K562 (cell line): ENCODE data around the gene FCRLA. TPM values are rescaled to one million over a fixed set of nuclear protein-coding genes. Genes with fewer than 3 reads are reported as not detected.

ENCODE experiments used
- ATAC-seq: fragments of 200-7000 bp; cut with Tn5 transposase; 3 replicates; pipeline ENCODE4 v1.9.1; 2020; ENCODE audit warnings: moderate library complexity
- BruUV-seq: library from RNA; stranded (reverse); fragments of 400-500 nt; replicated peaks from 2 replicates; lab custom pipeline; 2021; lab: Mats Ljungman, UMichigan
- CTCF ChIA-PET: fragments of 300-600 bp; formaldehyde crosslinking; extraction: SDS; loops from one replicate; lab custom pipeline; 2021; ENCODE audit warnings: low intra/inter-chr PET ratio; lab: Yijun Ruan, JAX
- POLR2A ChIA-PET: fragments of 300-600, 350-650 bp; sonication (Branson Sonifier 250); formaldehyde crosslinking; extraction: SDS; loops from one replicate; lab custom pipeline; 2021; ENCODE audit warnings: antibody characterized with exemption, inconsistent platforms; lab: Yijun Ruan, JAX
- DNase-seq, 4 experiments: peaks; one replicate each; pipeline versions ENCODE4 v3.0.0 to v3.0.0-alpha.2; 2011 to 2018; ENCODE audit warnings: low spot score in 3 of 4, mixed read lengths in 3 of 4; ENCODE audit errors: extremely low read depth in 1 of 4
- FAIRE-seq: peaks from 2 replicates; lab custom pipeline; 2011; peaks lifted over from hg19 to GRCh38; lab: Jason Lieb, UNC
- H2AFZ ChIP-seq: 2 replicates; pipeline ENCODE4 v1.6.0; 2011; ENCODE audit warnings: low read depth, low read length, control low read depth, inconsistent platforms
- H3K27ac ChIP-seq: fragments of 200-600 bp; 3 replicates; pipeline ENCODE4 v1.8.0; 2011; ENCODE audit warnings: low read depth, mild to moderate bottlenecking, control low read depth, inconsistent platforms, low read length, moderate library complexity, mixed read lengths; ENCODE audit errors: extremely low read depth
- H3K27me3 ChIP-seq, 2 experiments: fragments of 300-600 bp in 1 of 2; 2 replicates in 1 of 2; 3 replicates in 1 of 2; pipeline versions ENCODE4 v1.6.0 to v1.8.0; 2011; ENCODE audit warnings: inconsistent platforms in 2 of 2, low read length in 2 of 2, mild to moderate bottlenecking in 1 of 2, mixed read lengths in 1 of 2, moderate library complexity in 1 of 2; ENCODE audit not compliant: control insufficient read depth in 2 of 2, insufficient read depth in 2 of 2
- H3K36me3 ChIP-seq: fragments of 300-600 bp; 3 replicates; pipeline ENCODE4 v1.8.0; 2011; ENCODE audit warnings: mild to moderate bottlenecking, low read length, inconsistent platforms; ENCODE audit not compliant: control insufficient read depth, insufficient read depth
- H3K4me1 ChIP-seq, 2 experiments: fragments of 200-600 bp in 1 of 2; replicated peaks in 1 of 2; 2 replicates in 1 of 2; 3 replicates in 1 of 2; pipeline versions ENCODE4 v1.5.1 to v1.8.0; 2011; ENCODE audit warnings: inconsistent platforms in 2 of 2, low read length in 2 of 2, mild to moderate bottlenecking in 1 of 2, mixed read lengths in 1 of 2, moderate library complexity in 1 of 2; ENCODE audit not compliant: control insufficient read depth in 2 of 2, insufficient read depth in 2 of 2
- H3K4me2 ChIP-seq: 2 replicates; pipeline ENCODE4 v1.6.1; 2011; ENCODE audit warnings: low read length, control low read depth, inconsistent platforms, mixed read lengths; ENCODE audit not compliant: insufficient read depth
- H3K4me3 ChIP-seq: fragments of 200-600 bp; sonication (generic), shearing (Covaris generic); 2 replicates; pipeline ENCODE4 v1.5.1; 2016; ENCODE audit warnings: control low read depth, inconsistent platforms
- H3K79me2 ChIP-seq: fragments of 200-600 bp; 3 replicates; pipeline ENCODE4 v1.8.0; 2011; ENCODE audit warnings: low read length, inconsistent platforms; ENCODE audit not compliant: control insufficient read depth, insufficient read depth
- H3K9ac ChIP-seq, 2 experiments: 2 replicates each; pipeline versions ENCODE4 v1.6.0 to v1.6.1; 2011; ENCODE audit warnings: low read depth in 2 of 2, low read length in 2 of 2, control low read depth in 1 of 2, inconsistent platforms in 1 of 2, mild to moderate bottlenecking in 1 of 2, mixed read lengths in 1 of 2; ENCODE audit not compliant: insufficient read depth in 1 of 2
- H3K9me1 ChIP-seq: one replicate; pipeline ENCODE4 v1.6.0; 2011; ENCODE audit warnings: inconsistent platforms, mild to moderate bottlenecking, low read length, moderate library complexity; ENCODE audit not compliant: control insufficient read depth, insufficient read depth
- H3K9me3 ChIP-seq: replicated peaks from 2 replicates; pipeline ENCODE4 v1.5.1; 2011; ENCODE audit warnings: low read depth, low read length, inconsistent platforms; ENCODE audit not compliant: control insufficient read depth, insufficient read depth
- H4K20me1 ChIP-seq: replicated peaks from 2 replicates; pipeline ENCODE4 v1.6.1; 2011; ENCODE audit warnings: low read length, inconsistent platforms, mixed read lengths; ENCODE audit not compliant: control insufficient read depth, insufficient read depth
- EWSR1 ChIP-seq: fragments of 450-650 bp; IDR thresholded peaks from 2 replicates; pipeline ENCODE4 v1.6.1; 2018; ENCODE audit warnings: borderline replicate concordance, mild to moderate bottlenecking, low read depth, moderate library complexity; ENCODE audit not compliant: partially characterized antibody
- FOXM1 ChIP-seq, 2 experiments: fragments of 450-650 bp in 1 of 2; sonication (generic) in 1 of 2; formaldehyde crosslinking in 1 of 2; IDR thresholded peaks; 2 replicates each; pipeline versions ENCODE4 v1.6.1 to v1.9.0; 2017 to 2022; ENCODE audit warnings: low read depth in 2 of 2, mild to moderate bottlenecking in 2 of 2, missing genetic modification reagents in 1 of 2, moderate library complexity in 1 of 2
- GABPB1 ChIP-seq: sonication (generic); formaldehyde crosslinking; IDR thresholded peaks from 2 replicates; pipeline ENCODE4 v1.8.0; 2022; ENCODE audit warnings: mild to moderate bottlenecking, missing genetic modification reagents
- MCM5 ChIP-seq: fragments of 450-650 bp; IDR thresholded peaks from 2 replicates; pipeline ENCODE4 v1.6.1; 2016; ENCODE audit warnings: low read depth
- MEIS2 ChIP-seq: fragments of 450-650 bp; IDR thresholded peaks from 2 replicates; pipeline ENCODE4 v1.6.1; 2014; ENCODE audit warnings: mild to moderate bottlenecking; ENCODE audit not compliant: partially characterized antibody
- NKRF ChIP-seq: fragments of 450-650 bp; IDR thresholded peaks from 2 replicates; pipeline ENCODE4 v1.6.1; 2016; ENCODE audit warnings: borderline replicate concordance
- POLR2AphosphoS5 ChIP-seq: IDR thresholded peaks from 2 replicates; pipeline ENCODE4 v1.6.1; 2011; ENCODE audit warnings: mild to moderate bottlenecking, low read depth, low read length, moderate library complexity; ENCODE audit not compliant: control insufficient read depth, insufficient read depth
- PTTG1 ChIP-seq: fragments of 450-650 bp; IDR thresholded peaks from 2 replicates; pipeline ENCODE4 v1.6.1; 2016; ENCODE audit warnings: low read depth, mild to moderate bottlenecking, missing genetic modification characterization, missing compliant biosample characterization
- TRIM25 ChIP-seq: fragments of 450-650 bp; IDR thresholded peaks from 2 replicates; pipeline ENCODE4 v1.7.0; 2016; ENCODE audit warnings: borderline replicate concordance
- ZNF263 ChIP-seq: sonication (generic); formaldehyde crosslinking; IDR thresholded peaks from 2 replicates; pipeline ENCODE4 v1.8.0; 2022; ENCODE audit warnings: mild to moderate bottlenecking, missing genetic modification reagents, borderline replicate concordance
- WGBS: fragments of 100-300 bp; shearing (Covaris generic); methylation state at CpG from one replicate; pipeline ENCODE4 v1.1.6; 2016; ENCODE audit warnings: low coverage, mixed read lengths; ENCODE audit not compliant: insufficient coverage; ENCODE audit errors: missing lambda C conversion rate; 5-methylcytosine and 5-hydroxymethylcytosine counted together
- in situ Hi-C: fragments of 300-500 bp; cut with MboI; formaldehyde crosslinking; loops from 4 replicates; pipeline ENCODE4 v1.15.0; 2018; ENCODE audit warnings: inconsistent platforms, mixed read lengths
- intact Hi-C: fragments of 100-400 bp; cut with micrococcal nuclease; formaldehyde crosslinking; loops from 2 replicates; pipeline ENCODE4 v1.14.2; 2022
- polyA plus RNA-seq, 8 experiments: library from polyadenylated mRNA; depleted of rRNA in 4 of 8; stranded (reverse) in 5 of 8; unstranded in 3 of 8; fragments of >200 nt; fragmentation: Nextera tagmentation in 2 of 8; fragmentation: Illumina TruSeq in 1 of 8; extraction: Ambion mirVana in 2 of 8; extraction: Trizol in 1 of 8; gene quantifications; 2 replicates each; pipeline versions ENCODE4 v1.2.1 to v1.2.3, GENCODE V29; 2011 to 2014; ENCODE audit warnings: inconsistent platforms in 1 of 8, missing spikeins in 1 of 8
- total RNA-seq, 7 experiments: library from RNA; depleted of rRNA in 6 of 7; stranded (reverse); fragments of >200 nt in 6 of 7; fragmentation: Illumina TruSeq in 2 of 7; extraction: Trizol in 2 of 7; gene quantifications; 2 replicates each; pipeline versions ENCODE4 v1.2.1 to v1.2.3, GENCODE V29; 2011 to 2021; ENCODE audit warnings: low replicate concordance in 1 of 7
- TF ChIP-seq, protein P1 (sequence below): fragments of 250-450 bp; sonication (Bioruptor Pico); IDR thresholded peaks from 2 replicates; pipeline ENCODE4 v1.8.0; 2021; ENCODE audit warnings: mild to moderate bottlenecking, moderate library complexity

FCRLA gene
- total and polyA plus RNA-seq, 9 of the 15 experiments (the other 6 are each of a cell fraction or from before 2014, with no cell fraction given) = 0.09 to 0.84 (median 0.44) TPM

DNA sequence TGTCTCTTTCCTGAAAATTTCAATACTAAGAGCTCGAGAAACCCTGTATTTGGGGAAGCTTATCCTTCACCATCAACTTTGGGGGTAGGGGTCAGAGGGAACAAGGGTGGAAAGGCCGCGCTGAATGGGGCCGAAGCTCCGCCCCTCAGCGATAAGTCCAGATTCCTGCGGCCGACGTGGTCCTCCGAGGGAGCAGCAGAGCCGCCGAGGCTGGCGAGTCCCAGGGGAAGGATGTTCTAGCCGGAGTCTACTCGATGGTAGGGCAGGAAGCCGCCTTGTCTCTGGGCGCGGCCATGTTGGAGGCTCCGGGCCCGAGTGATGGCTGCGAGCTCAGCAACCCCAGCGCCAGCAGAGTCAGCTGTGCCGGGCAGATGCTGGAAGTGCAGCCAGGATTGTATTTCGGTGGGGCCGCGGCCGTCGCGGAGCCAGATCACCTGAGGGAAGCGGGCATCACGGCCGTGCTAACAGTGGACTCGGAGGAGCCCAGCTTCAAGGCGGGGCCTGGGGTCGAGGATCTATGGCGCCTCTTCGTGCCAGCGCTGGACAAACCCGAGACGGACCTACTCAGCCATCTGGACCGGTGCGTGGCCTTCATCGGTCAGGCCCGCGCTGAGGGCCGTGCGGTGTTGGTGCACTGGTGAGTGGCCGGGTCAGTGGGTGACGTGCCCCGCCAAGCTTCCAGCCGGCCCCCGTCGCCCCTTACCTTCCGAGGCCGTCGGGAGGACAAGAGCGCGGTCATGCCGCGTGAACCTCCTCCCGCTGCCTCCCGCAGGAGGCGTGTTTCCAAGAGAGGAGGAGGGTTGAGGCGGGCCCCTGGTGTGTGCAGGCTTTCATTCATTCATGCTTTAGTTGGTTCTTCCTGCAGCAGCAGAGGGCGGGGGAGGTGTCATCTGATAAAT is 42.7 kb downstream of the FCRLA start, which contains the start of gene DUSP12 (continued):
- peak; percentile 99 for TF ChIP-seq MEIS2
- no peak for TF ChIP-seq EWSR1

DNA sequence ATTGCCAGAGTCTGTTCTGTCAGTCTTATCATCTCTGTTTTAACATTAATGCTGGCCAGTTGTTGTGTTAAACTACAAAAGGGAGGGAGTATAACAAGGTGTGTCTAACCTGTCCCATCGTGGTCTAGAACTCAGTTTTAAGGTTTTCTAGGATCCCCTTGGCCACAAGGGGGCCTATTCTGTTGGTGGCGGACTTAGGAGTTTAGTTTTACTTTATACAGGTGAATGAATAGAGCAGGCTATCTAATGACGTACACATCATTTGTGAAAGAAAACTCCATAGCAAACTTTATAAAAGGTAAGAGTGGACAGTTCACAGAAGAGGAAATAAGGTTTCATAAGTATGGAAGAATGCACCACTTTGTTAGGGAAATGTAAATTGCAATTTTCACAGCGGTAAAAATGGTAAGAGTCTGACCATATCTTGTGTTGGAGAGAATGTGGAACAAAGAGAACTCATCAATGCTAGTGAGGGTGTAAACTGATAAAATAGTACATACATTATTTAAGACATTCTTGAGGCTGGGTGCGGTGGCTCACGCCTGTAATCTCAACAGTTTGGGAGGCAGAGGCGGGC is 56.6 kb downstream of the FCRLA start:
- H3K9ac ChIP-seq = 0 out of 4 replicates have a peak overlapping the region, but pooled peaks of 1 of the 2 experiments have one; percentile 24
- peaks cover 8% of the 10 kb centered on the region; the same call in 2 of the 3 replicates for H3K36me3 ChIP-seq
- peak overlapping the region; percentile 45; the same call in 1 of the 3 replicates for H3K27ac ChIP-seq
- H4K20me1 ChIP-seq = no peaks in the 10 kb centered on the region
- no peak overlapping the region for H3K4me3 ChIP-seq
- intact Hi-C loops (loop anchor here (10.0 kb wide), 1 partner anchor 271 kb away; no protein-coding TSS in a partner anchor), in situ Hi-C loops (no loop called here)
- ATAC-seq = peak; percentile 69
- ChIA-PET POLR2A (interaction anchor here (1.5 kb wide), 1 partner anchor 14 kb away, joined by 5 read pairs; the partner anchor contains the start of gene DUSP12), CTCF (no interaction called here)
- H3K9me1 ChIP-seq = no peaks in the 10 kb centered on the region
- peak; percentile 42 to 71 (median 45) for DNase-seq
- peaks cover 32% of the 10 kb centered on the region for H3K79me2 ChIP-seq
- H3K4me1 ChIP-seq = peaks cover 3 to 8% of the 10 kb centered on the region in 2 experiments; a peak in 3 of 5 replicates
- peak overlapping the region; percentile 38 for H3K4me2 ChIP-seq
- no peaks in the 10 kb centered on the region for H3K27me3 ChIP-seq
- 60% methylated on average over 7 of the region's 7 CpGs for WGBS
- H3K9me3 ChIP-seq = no peaks in the 10 kb centered on the region
- peak; percentile 26 for FAIRE-seq
- H2AFZ ChIP-seq = peak overlapping the region; percentile 90
- BruUV-seq = no TSS peak
- no peak for TF ChIP-seq POLR2AphosphoS5
- TF ChIP-seq MCM5 = no peak
- TF ChIP-seq PTTG1 (tag) = no peak
- TF ChIP-seq ZNF263 (CRISPR knock-in tag) = no peak
- TF ChIP-seq GABPB1 (CRISPR knock-in tag) = no peak
- no peak for TF ChIP-seq NKRF
- TF ChIP-seq, protein P1, sequence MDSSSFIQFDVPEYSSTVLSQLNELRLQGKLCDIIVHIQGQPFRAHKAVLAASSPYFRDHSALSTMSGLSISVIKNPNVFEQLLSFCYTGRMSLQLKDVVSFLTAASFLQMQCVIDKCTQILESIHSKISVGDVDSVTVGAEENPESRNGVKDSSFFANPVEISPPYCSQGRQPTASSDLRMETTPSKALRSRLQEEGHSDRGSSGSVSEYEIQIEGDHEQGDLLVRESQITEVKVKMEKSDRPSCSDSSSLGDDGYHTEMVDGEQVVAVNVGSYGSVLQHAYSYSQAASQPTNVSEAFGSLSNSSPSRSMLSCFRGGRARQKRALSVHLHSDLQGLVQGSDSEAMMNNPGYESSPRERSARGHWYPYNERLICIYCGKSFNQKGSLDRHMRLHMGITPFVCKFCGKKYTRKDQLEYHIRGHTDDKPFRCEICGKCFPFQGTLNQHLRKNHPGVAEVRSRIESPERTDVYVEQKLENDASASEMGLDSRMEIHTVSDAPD = no peak
- no peak for TF ChIP-seq FOXM1 (IDR thresholded peaks at IDR 0.05; ENCODE audit: low read depth)
- no peak for TF ChIP-seq FOXM1 (CRISPR knock-in tag; IDR thresholded peaks at IDR 0.05; ENCODE audit: low read depth)
- no peak for TF ChIP-seq TRIM25
